ENCODE data around the gene P4HB.

DNA sequence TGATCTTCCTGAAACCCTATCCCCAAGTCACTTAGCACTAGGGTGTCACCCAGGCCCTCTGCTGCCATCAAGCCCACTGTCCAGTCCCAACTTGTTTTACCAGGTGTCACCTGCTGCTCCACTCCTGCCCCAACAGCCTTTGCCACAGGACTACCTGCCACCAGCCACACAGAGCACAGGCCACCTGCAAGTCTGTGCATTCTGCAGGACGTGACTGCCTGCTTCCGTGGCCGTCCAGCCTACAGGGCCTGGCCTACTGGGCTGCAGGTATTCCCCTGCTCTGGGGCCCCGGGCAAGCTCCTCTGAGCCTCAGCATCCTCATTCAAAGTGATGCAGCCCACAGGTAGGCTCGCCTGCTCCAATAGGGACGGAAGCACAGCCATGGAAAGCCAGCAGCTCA is 30.5 kb downstream of the P4HB start:
- TF ChIP-seq, protein P1, sequence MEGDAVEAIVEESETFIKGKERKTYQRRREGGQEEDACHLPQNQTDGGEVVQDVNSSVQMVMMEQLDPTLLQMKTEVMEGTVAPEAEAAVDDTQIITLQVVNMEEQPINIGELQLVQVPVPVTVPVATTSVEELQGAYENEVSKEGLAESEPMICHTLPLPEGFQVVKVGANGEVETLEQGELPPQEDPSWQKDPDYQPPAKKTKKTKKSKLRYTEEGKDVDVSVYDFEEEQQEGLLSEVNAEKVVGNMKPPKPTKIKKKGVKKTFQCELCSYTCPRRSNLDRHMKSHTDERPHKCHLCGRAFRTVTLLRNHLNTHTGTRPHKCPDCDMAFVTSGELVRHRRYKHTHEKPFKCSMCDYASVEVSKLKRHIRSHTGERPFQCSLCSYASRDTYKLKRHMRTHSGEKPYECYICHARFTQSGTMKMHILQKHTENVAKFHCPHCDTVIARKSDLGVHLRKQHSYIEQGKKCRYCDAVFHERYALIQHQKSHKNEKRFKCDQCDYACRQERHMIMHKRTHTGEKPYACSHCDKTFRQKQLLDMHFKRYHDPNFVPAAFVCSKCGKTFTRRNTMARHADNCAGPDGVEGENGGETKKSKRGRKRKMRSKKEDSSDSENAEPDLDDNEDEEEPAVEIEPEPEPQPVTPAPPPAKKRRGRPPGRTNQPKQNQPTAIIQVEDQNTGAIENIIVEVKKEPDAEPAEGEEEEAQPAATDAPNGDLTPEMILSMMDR (IDR thresholded peaks at IDR 0.05 in 4 of 5, conservative IDR thresholded peaks at IDR 0.05 in 1 of 5) = no peak
- peak in 1 of 2 donors; percentile 19 for TF ChIP-seq POLR2A (IDR thresholded peaks at IDR 0.05)

Data from gastrocnemius medialis (tissue), 4 donors.